ENCODE data around the gene CCDC107. TPM values are rescaled to one million over a fixed set of nuclear protein-coding genes. Genes with fewer than 3 reads are reported as not detected.

Gene CCDC107
- polyA plus RNA-seq, 2 of the 4 experiments (the other 2 are of a cell fraction) = 13.3 to 20.7 TPM

GRCh38 chr9:35679091-35679490 is 21.0 kb downstream of the CCDC107 start:
- DNase-seq (ENCODE audit: low read depth in 1 of 2, low spot score in 1 of 2) (no peak), ATAC-seq (no peak), FAIRE-seq (no peak)
- peaks cover 19% of the 10 kb centered on the region for H3K4me1 ChIP-seq
- WGBS (ENCODE audit: missing lambda C conversion rate) = 92% methylated on average over 5 of the region's 5 CpGs
- no peak overlapping the region for H3K4me2 ChIP-seq
- H3K9me3 ChIP-seq = no peaks in the 10 kb centered on the region
- H3K27ac ChIP-seq = no peak overlapping the region
- TF ChIP-seq NR3C1 (IDR thresholded peaks at IDR 0.05) (no peak), MAFK (IDR thresholded peaks at IDR 0.05; ENCODE audit: partially characterized antibody) (no peak), POLR2A (IDR thresholded peaks at IDR 0.05; ENCODE audit: low read length) (no peak), HDAC2 (IDR thresholded peaks at IDR 0.05) (no peak), NFE2L2 (conservative IDR thresholded peaks at IDR 0.05; ENCODE audit: low read length) (no peak), RAD21 (conservative IDR thresholded peaks at IDR 0.05 in 1 of 2, IDR thresholded peaks at IDR 0.05 in 1 of 2) (no peak), JUN (IDR thresholded peaks at IDR 0.05) (no peak), RARB (CRISPR knock-in tag; IDR thresholded peaks at IDR 0.05) (no peak), KDM1A (IDR thresholded peaks at IDR 0.05; ENCODE audit: low read depth) (no peak), TP53 (CRISPR knock-in tag; IDR thresholded peaks at IDR 0.05) (no peak), FOSL2 (IDR thresholded peaks at IDR 0.05) (no peak), FOSL2 (CRISPR knock-in tag; IDR thresholded peaks at IDR 0.05) (no peak), ZC3H11A (IDR thresholded peaks at IDR 0.05) (no peak), CTCF (IDR thresholded peaks at IDR 0.05) (no peak), HMGXB4 (CRISPR knock-in tag; IDR thresholded peaks at IDR 0.05; ENCODE audit: borderline replicate concordance) (no peak), ZNF302 (CRISPR knock-in tag; IDR thresholded peaks at IDR 0.05) (no peak), RFX5 (IDR thresholded peaks at IDR 0.05) (no peak), HEYL (CRISPR knock-in tag; IDR thresholded peaks at IDR 0.05) (no peak), MAZ (IDR thresholded peaks at IDR 0.05; ENCODE audit: borderline replicate concordance, low read depth, low read length) (no peak)
- CTCF ChIA-PET = interaction anchor here (1.0 to 12.6 kb wide), 8 partner anchors 9 to 53 kb away, joined by 3 to 131 read pairs (median 6); partner anchors contain the start of genes ARHGEF39, CCDC107, CREB3 and RMRP
- H3K4me3 ChIP-seq = no peak overlapping the region
- POLR2A ChIA-PET = no interaction called here

GRCh38 chr9:35679766-35680330 is 21.8 kb downstream of the CCDC107 start:
- CTCF ChIA-PET = interaction anchor here (0.8 to 12.6 kb wide), 10 partner anchors 9 to 190 kb away, joined by 3 to 131 read pairs (median 6); partner anchors contain the start of genes ARHGEF39, CCDC107, CREB3 and RMRP
- ATAC-seq (peak in 1 of 2 experiments; percentile 25; a peak in 4 of 6 replicates), FAIRE-seq (no peak), DNase-seq (ENCODE audit: low read depth in 1 of 2, low spot score in 1 of 2) (no peak)
- Histone ChIP-seq H3K4me3 (no peak overlapping the region), H3K4me2 (no peak overlapping the region), H3K9me3 (no peaks in the 10 kb centered on the region), H3K4me1 (peaks cover 14% of the 10 kb centered on the region; the same call in 2 of the 3 replicates), H3K27ac (no peak overlapping the region)
- no peak for TF ChIP-seq MYC (IDR thresholded peaks at IDR 0.05; ENCODE audit: borderline replicate concordance, low read length)
- TF ChIP-seq ZC3H11A (IDR thresholded peaks at IDR 0.05) = no peak
- TF ChIP-seq USF2 (IDR thresholded peaks at IDR 0.05) = no peak
- no peak for TF ChIP-seq RNF2 (IDR thresholded peaks at IDR 0.05; ENCODE audit: borderline replicate concordance, low read depth)
- no peak for TF ChIP-seq REST (IDR thresholded peaks at IDR 0.05)
- no peak for TF ChIP-seq CBX8 (IDR thresholded peaks at IDR 0.05)
- TF ChIP-seq POLR2AphosphoS2 (conservative IDR thresholded peaks at IDR 0.05; ENCODE audit: low read length) = no peak
- TF ChIP-seq BHLHE40 (IDR thresholded peaks at IDR 0.05; ENCODE audit: low read depth, low read length) = no peak
- 88% methylated on average over 8 of the region's 8 CpGs for WGBS (ENCODE audit: missing lambda C conversion rate)
- POLR2A ChIA-PET = interaction anchor here (1.6 to 2.2 kb wide), 2 partner anchors 11 to 52 kb away, joined by 4 to 9 read pairs; partner anchors contain the start of genes CREB3 and TLN1

All from A549 (cell line).